Ishikawa (cell line): ENCODE measurements around the gene PRKCE.

ENCODE experiments used
- CEBPB ChIP-seq: IDR thresholded peaks from 2 replicates; pipeline ENCODE4 v1.6.1; 2012
- EGR1 ChIP-seq: IDR thresholded peaks from 2 replicates; pipeline ENCODE4 v1.6.1; 2012
- EP300 ChIP-seq: IDR thresholded peaks from 2 replicates; pipeline ENCODE4 v1.6.1; 2012; ENCODE audit warnings: borderline replicate concordance
- NFIC ChIP-seq: IDR thresholded peaks from 2 replicates; pipeline ENCODE4 v1.6.1; 2012
- TAF1 ChIP-seq: IDR thresholded peaks from 2 replicates; pipeline ENCODE4 v1.6.1; 2012; ENCODE audit warnings: low read depth, mild to moderate bottlenecking
- TF ChIP-seq, protein P1 (sequence below): IDR thresholded peaks from 2 replicates; pipeline ENCODE4 v1.6.1; 2012
- TF ChIP-seq, protein P2 (sequence below): IDR thresholded peaks from 2 replicates; pipeline ENCODE4 v1.6.1; 2012; ENCODE audit warnings: low read depth, mild to moderate bottlenecking
- TF ChIP-seq, protein P3 (sequence below): IDR thresholded peaks from 2 replicates; pipeline ENCODE4 v1.6.1; 2012

DNA sequence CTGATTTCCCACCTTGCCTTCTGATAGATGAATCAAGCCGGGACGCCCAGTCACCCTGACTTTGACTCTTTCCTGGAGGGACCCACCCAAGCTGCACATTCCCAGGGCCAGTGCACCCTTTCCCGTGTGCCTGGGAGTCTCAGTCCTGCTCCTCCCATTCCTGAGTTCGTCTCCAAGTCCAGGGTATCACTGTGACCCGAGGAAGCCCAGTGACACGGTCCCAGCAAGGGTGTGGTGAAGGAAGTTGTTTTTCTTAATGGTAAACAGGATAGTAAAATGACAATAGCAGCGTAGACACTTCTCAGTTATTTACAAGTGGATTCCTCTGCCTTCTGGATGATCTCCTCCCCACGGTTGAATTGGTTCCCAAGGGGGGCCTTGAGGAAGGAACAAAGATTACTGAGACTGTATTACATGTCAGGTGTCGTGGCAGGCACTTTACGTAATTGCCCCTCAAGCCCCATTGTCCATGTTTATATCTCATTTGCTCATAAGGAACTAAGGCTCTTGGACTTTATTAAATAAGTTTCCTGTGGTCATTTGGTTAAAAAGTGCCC is 123.3 kb downstream of the PRKCE start:
- no peak for TF ChIP-seq EGR1
- TF ChIP-seq, protein P1, sequence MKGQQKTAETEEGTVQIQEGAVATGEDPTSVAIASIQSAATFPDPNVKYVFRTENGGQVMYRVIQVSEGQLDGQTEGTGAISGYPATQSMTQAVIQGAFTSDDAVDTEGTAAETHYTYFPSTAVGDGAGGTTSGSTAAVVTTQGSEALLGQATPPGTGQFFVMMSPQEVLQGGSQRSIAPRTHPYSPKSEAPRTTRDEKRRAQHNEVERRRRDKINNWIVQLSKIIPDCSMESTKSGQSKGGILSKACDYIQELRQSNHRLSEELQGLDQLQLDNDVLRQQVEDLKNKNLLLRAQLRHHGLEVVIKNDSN, result no peak
- TF ChIP-seq CEBPB, result no peak
- no peak for TF ChIP-seq NFIC
- no peak for TF ChIP-seq EP300
- TF ChIP-seq, protein P2, sequence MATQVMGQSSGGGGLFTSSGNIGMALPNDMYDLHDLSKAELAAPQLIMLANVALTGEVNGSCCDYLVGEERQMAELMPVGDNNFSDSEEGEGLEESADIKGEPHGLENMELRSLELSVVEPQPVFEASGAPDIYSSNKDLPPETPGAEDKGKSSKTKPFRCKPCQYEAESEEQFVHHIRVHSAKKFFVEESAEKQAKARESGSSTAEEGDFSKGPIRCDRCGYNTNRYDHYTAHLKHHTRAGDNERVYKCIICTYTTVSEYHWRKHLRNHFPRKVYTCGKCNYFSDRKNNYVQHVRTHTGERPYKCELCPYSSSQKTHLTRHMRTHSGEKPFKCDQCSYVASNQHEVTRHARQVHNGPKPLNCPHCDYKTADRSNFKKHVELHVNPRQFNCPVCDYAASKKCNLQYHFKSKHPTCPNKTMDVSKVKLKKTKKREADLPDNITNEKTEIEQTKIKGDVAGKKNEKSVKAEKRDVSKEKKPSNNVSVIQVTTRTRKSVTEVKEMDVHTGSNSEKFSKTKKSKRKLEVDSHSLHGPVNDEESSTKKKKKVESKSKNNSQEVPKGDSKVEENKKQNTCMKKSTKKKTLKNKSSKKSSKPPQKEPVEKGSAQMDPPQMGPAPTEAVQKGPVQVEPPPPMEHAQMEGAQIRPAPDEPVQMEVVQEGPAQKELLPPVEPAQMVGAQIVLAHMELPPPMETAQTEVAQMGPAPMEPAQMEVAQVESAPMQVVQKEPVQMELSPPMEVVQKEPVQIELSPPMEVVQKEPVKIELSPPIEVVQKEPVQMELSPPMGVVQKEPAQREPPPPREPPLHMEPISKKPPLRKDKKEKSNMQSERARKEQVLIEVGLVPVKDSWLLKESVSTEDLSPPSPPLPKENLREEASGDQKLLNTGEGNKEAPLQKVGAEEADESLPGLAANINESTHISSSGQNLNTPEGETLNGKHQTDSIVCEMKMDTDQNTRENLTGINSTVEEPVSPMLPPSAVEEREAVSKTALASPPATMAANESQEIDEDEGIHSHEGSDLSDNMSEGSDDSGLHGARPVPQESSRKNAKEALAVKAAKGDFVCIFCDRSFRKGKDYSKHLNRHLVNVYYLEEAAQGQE, result no peak
- no peak for TF ChIP-seq TAF1
- TF ChIP-seq, protein P3, sequence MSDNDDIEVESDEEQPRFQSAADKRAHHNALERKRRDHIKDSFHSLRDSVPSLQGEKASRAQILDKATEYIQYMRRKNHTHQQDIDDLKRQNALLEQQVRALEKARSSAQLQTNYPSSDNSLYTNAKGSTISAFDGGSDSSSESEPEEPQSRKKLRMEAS, result no peak
